Naive thymus-derived CD8-positive, alpha-beta T cell (primary cell): ENCODE data around the gene SYNC. TPM values are rescaled to one million over a fixed set of nuclear protein-coding genes. Genes with fewer than 3 reads are reported as not detected.
"Not testable (repeated sequence)": the region's sequence is repeated elsewhere in the genome, so short reads cannot be mapped to it uniquely, and the experiment has no call there.

Source experiments
- ATAC-seq, 2 donors: fragments of 150-1000 bp; cut with Tn5 transposase in 1 of 2; sonication (Bioruptor Pico), chemical (Tn5 transposase) in 1 of 2; 1 replicate in 1 of 2; 2 replicates in 1 of 2; pipeline ENCODE4 v1.10.0; 2021; ENCODE audit warnings: mild to moderate bottlenecking in 2 of 2, moderate library complexity in 2 of 2
- POLR2A ChIA-PET: fragments of 350-600 bp; sonication (Branson Sonifier 250); formaldehyde crosslinking; loops from one replicate; lab custom pipeline; 2021; ENCODE audit warnings: antibody characterized with exemption; lab: Charles Lee
- DNase-seq, 10 donors: peaks; one replicate each; pipeline versions ENCODE4 v3.0.0 to v3.0.0-alpha.2; 2020 to 2022
- H3K27ac Mint-ChIP-seq, 10 donors: one replicate each; pipeline ENCODE4 v1.8.0; 2020 to 2022; ENCODE audit warnings: mild to moderate bottlenecking in 10 of 10, mixed read lengths in 10 of 10, moderate library complexity in 4 of 10, inconsistent platforms in 1 of 10
- H3K27me3 Mint-ChIP-seq, 5 donors: one replicate each; pipeline ENCODE4 v1.8.0; 2021 to 2022; ENCODE audit warnings: mixed read lengths in 5 of 5
- H3K36me3 Mint-ChIP-seq, 3 donors: one replicate each; pipeline ENCODE4 v1.8.0; 2020 to 2022; ENCODE audit warnings: mixed read lengths in 3 of 3, mild to moderate bottlenecking in 2 of 3, inconsistent platforms in 1 of 3
- H3K4me1 Mint-ChIP-seq, 4 donors: one replicate each; pipeline ENCODE4 v1.8.0; 2021 to 2022; ENCODE audit warnings: mixed read lengths in 4 of 4
- H3K4me3 Mint-ChIP-seq, 10 donors: one replicate each; pipeline ENCODE4 v1.8.0; 2020 to 2022; ENCODE audit warnings: mild to moderate bottlenecking in 10 of 10, mixed read lengths in 10 of 10, moderate library complexity in 6 of 10, inconsistent platforms in 1 of 10
- H3K9me3 Mint-ChIP-seq, 9 donors: one replicate each; pipeline ENCODE4 v1.8.0; 2020 to 2022; ENCODE audit warnings: mixed read lengths in 9 of 9, mild to moderate bottlenecking in 3 of 9, inconsistent platforms in 1 of 9, moderate library complexity in 1 of 9
- polyA plus RNA-seq, 3 donors: library from polyadenylated mRNA; unstranded; fragments of 300-500 nt; fragmentation: Illumina TruSeq; gene quantifications; one replicate each; pipeline ENCODE4 v1.2.3, GENCODE V29; 2021
- total RNA-seq, 8 experiments: library from RNA in 2 of 8; stranded (reverse) in 2 of 8; gene quantifications; one replicate each; pipeline ENCODE4 v1.2.3 and lab custom pipeline; 2021 to 2026

SYNC gene
- total and polyA plus RNA-seq, 5 experiments from 2014 or later, result not detected

DNA sequence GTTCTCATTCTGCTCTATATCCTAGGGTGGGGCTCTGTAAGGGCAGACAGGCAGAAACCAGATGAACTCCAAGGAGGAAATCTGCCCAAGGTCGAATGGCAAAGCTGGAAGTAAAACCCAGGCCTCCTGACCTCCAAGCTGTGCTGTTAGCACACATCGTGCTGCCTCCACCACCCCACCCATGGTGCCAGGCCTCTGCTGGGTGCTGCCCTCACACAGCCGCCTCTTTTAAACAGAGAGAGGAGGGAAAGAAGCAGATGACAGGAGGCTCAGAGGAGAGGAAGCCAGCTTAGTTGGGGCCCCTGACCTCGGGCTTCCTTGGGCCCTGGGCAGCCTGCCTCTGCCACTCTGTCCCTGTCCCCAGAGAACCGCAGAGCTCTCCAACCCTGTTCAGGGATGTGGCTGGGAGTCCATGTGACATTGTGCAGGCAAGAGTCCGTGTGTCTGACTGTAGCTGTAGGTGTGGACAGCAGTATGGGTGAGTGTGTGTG, 1.1 kb downstream of the SYNC start:
- H3K9me3 Mint-ChIP-seq, result no peaks in the 10 kb centered on the region
- H3K36me3 Mint-ChIP-seq, result peaks cover 0 to 4% (median 0%) of the 10 kb centered on the region in 3 donors
- DNase-seq, result no peak
- H3K27ac Mint-ChIP-seq, result no peak overlapping the region
- H3K27me3 Mint-ChIP-seq, result peaks cover 24 to 59% (median 38%) of the 10 kb centered on the region in 5 donors
- ATAC-seq, result no peak
- H3K4me1 Mint-ChIP-seq, result peaks cover 7 to 14% (median 9%) of the 10 kb centered on the region in 4 donors
- POLR2A ChIA-PET, result no interaction called here
- peak overlapping the region; percentile 48 to 77 (median 70) for H3K4me3 Mint-ChIP-seq

DNA sequence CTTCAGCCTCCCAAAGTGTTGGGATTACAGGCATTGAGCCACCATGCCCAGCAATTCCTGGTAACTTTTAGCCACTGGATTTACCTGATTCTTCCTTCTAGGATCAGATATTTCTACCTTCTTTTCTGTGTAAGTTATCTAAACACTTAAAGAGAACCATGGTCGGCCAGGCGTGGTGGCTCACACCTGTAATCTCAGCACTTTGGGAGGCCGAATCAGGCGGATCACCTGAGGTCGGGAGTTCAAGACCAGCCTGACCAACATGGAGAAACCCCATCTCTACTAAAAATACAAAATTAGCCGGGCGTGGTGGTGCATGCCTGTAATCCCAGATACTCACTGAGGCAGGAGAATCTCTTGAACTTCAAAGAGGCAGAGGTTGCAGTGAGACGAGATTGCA, 5.6 kb downstream of the SYNC start:
- POLR2A ChIA-PET, DNase-seq, H3K9me3 Mint-ChIP-seq, H3K36me3 Mint-ChIP-seq, H3K4me3 Mint-ChIP-seq, H3K4me1 Mint-ChIP-seq, H3K27ac Mint-ChIP-seq, ATAC-seq: not testable (repeated sequence)
- peaks cover 8 to 22% (median 10%) of the 10 kb centered on the region in 5 donors for H3K27me3 Mint-ChIP-seq

DNA sequence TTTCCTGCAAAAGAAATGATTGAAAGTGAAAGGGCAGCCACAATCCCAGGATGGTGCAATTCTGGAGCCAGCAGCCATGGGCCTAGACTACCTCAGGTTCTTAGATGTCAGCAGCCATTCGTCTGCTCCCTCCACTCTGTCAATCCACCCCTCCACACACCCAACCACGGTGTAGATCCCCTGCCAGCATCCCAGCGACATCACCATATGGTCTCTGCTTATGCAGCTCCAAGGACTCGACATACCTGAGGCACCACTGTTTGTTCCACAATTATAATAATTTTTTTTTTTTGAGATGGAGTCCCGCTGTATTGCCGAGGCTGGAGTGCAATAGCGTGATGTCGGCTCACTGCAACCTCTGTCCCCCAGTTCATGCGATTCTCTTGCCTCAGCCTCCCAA, 6.5 kb downstream of the SYNC start:
- Mint-ChIP-seq H3K36me3 (no peaks in the 10 kb centered on the region), H3K27ac (peak overlapping the region in 1 of 10 donors; percentile 46), H3K9me3 (no peaks in the 10 kb centered on the region), H3K4me1 (peaks cover 2 to 6% (median 5%) of the 10 kb centered on the region in 4 donors), H3K4me3 (no peak overlapping the region), H3K27me3 (peaks cover under 1 to 13% (median 2%) of the 10 kb centered on the region in 5 donors)
- DNase-seq (no peak), ATAC-seq (no peak)
- POLR2A ChIA-PET, result no interaction called here

DNA sequence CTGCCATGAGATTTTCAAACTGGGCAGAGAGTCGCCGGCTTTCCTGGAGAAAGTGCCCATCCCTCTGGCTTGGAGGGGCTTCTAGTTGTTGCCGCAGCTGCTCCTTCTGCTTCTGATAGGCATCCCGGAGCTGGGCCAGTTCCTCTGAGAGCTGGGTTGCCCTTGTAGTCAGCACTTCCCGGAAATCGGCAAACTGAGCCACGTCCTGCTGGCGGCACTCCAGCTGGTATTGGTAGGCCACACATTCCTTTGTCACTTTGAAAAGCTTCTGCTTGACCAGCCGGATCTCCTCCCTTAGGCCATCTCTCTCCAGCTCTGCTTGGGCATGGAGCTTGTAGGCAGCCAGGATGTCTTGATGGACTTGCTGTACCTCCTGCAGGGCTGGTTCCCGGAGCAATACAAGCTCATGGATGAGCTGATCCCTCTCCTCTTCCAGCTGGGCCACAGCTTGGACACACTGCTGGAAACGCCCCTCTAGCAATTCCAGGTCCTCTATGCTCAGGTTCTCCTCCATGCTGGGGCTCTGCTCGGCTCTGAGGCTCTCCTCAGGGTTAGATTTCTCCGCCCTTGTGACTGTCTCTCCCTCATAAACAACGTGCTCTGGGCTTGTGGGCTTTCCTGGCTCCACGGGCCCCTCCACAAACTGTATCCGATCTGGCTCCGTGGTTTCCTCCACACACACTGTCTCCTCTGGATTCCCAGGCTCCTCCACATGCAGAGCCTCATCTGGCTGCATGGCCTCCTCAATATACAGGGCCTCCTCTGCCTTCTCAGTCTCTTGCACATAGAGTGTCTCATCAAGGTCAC, 7.3 kb downstream of the SYNC start:
- no peaks in the 10 kb centered on the region for H3K36me3 Mint-ChIP-seq
- peaks cover 2 to 6% (median 5%) of the 10 kb centered on the region in 4 donors for H3K4me1 Mint-ChIP-seq
- no peaks in the 10 kb centered on the region for H3K9me3 Mint-ChIP-seq
- no peak overlapping the region for H3K4me3 Mint-ChIP-seq
- peak overlapping the region in 3 of 10 donors; percentile 21 to 55 (median 46) for H3K27ac Mint-ChIP-seq
- POLR2A ChIA-PET, result no interaction called here
- no peak for ATAC-seq
- no peak for DNase-seq
- H3K27me3 Mint-ChIP-seq, result peaks cover 0 to 7% (median 0%) of the 10 kb centered on the region in 5 donors

DNA sequence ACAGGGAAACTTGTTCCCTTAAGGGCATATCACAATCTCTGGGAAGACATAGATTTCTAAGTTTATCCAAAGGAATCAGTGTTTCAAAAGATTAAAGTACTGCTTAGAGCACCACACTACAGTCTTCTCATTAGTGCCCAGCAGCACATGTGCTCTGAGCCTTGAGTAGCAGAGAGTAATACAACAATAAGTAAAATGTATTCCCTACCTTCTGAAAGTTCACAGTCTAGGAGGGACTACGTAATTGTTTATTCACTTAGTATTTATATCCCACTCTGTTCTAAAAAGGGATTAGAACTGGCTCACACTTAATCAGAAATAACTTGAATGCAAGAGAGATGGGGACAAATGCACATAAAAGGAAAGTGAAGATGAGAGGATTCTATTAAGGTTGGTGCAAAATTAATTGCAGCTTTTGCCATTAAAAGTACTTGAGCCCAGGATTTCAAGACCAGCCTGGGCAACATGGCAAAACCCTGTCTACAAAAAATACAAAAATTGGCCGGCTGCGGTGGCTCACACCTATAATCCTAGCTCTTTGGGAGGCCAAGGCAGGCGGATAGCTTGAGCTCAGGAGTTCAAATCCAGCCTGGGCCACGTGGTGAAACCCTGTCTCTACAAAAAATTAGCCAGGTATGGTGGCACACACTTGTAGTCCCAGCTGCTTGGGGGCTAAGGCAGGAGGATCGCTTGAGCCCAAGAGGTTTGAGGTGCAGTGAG, 9.0 kb downstream of the SYNC start:
- H3K9me3 Mint-ChIP-seq, result no peaks in the 10 kb centered on the region
- H3K27me3 Mint-ChIP-seq, result no peaks in the 10 kb centered on the region
- no peak overlapping the region for H3K27ac Mint-ChIP-seq
- H3K36me3 Mint-ChIP-seq, result no peaks in the 10 kb centered on the region
- ATAC-seq (no peak), DNase-seq (no peak)
- POLR2A ChIA-PET, result no interaction called here
- H3K4me3 Mint-ChIP-seq, result no peak overlapping the region
- peaks cover 2 to 6% (median 5%) of the 10 kb centered on the region in 4 donors for H3K4me1 Mint-ChIP-seq

DNA sequence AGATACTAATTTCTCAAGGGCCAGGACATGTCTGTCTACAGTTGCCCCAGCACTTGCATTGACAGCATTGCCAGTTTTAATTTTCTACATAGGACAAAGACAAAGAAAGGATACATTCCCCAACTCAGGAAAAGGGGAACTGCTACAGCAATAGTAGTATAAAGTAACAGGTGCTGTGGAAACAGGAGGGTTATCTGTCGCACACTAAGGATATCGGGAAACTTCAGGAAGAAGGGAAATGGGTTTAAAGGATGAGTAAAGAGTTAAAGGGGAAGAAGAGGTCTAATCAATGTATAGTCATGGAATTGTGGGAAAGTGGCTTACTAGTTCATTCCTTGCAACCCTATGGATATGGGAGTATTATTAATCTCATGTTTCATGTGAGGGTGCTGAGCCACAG, 16.2 kb downstream of the SYNC start:
- ATAC-seq (no peak), DNase-seq (no peak)
- Mint-ChIP-seq H3K9me3 (no peaks in the 10 kb centered on the region), H3K36me3 (peaks cover 0 to 49% (median 2%) of the 10 kb centered on the region in 3 donors), H3K27me3 (no peaks in the 10 kb centered on the region), H3K4me1 (no peaks in the 10 kb centered on the region), H3K4me3 (no peak overlapping the region), H3K27ac (peak overlapping the region in 1 of 10 donors; percentile 47)
- POLR2A ChIA-PET, result no interaction called here

DNA sequence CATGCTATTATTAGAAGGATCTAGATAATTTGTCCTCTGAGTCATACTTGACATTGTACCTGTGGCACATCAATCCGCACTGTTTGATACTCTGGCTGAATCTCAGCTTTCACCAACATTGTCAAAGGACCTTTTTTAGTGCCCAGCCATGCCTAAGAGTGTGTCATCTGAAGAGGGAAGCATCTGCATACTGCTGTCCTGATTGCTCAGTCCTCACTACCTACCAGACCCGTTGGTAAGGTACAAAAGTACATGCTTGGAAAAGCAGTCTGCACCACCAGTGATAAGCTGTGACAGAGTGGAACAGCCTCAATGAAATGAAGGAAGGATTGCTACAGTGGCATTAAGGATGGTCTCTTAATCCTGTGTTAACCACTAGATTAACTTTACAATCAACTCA, 17.1 kb downstream of the SYNC start:
- DNase-seq, result no peak
- Mint-ChIP-seq H3K27me3 (no peaks in the 10 kb centered on the region), H3K36me3 (peaks cover 0 to 57% (median 2%) of the 10 kb centered on the region in 3 donors), H3K27ac (peak overlapping the region in 3 of 10 donors; percentile 0 to 44 (median 22)), H3K4me1 (no peaks in the 10 kb centered on the region), H3K4me3 (no peak overlapping the region), H3K9me3 (no peaks in the 10 kb centered on the region)
- POLR2A ChIA-PET, result no interaction called here
- ATAC-seq, result no peak

DNA sequence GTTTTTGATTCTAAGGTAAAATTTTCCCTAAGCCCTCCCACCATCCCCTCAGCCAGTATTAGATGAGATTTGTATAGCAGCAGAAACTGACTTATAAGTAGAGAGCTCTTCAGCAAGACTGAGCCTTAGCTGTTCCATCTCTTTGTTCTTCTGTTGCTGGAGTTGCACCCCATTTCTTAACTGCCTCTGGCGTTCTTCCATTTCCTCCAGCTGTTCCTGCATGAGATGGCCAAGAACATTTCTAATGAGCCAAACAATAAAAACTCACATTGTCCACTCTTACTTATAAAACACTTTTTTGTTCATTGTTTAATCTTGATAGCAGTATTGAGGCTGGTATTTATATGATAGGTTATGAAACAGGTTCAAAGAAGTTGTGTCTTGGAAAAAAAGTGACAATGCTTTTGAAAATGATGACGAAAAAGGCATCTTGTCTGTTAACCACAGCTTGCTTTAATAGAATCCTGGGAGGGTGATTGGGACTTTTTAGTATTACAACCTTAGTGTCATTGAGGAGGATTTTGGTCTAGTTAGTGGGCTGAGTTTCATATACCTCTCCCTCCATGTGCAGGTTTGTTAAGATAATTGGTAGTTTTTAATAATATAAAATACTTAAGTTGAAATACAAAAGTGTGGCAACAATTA, 18.3 kb downstream of the SYNC start:
- POLR2A ChIA-PET, result no interaction called here
- Mint-ChIP-seq H3K9me3 (no peaks in the 10 kb centered on the region), H3K36me3 (peaks cover 0 to 69% (median 8%) of the 10 kb centered on the region in 3 donors), H3K4me1 (no peaks in the 10 kb centered on the region), H3K27ac (peak overlapping the region in 6 of 10 donors; percentile 11 to 60 (median 30)), H3K27me3 (no peaks in the 10 kb centered on the region), H3K4me3 (no peak overlapping the region)
- ATAC-seq, result no peak
- DNase-seq, result no peak

DNA sequence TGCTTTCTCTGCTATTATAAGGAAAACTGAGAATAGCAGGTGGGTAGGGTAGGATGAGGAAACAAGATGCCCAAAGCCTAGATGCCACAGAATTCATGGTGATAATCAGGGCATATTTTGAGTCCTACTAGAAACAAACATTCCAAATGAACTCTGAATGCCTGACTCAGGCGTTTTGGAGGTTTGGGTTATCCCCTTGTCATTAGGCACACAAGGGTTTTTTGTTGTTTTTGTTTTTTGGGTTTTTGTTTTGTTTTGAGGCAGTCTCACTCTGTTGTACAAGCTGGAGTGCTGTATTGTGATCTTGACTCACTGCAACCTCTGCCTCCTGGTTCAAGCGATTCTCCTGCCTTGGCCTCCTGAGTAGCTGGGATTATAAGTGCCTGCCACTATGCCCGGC, 19.2 kb downstream of the SYNC start:
- peaks cover 0 to 77% (median 11%) of the 10 kb centered on the region in 3 donors for H3K36me3 Mint-ChIP-seq
- H3K27me3 Mint-ChIP-seq, result no peaks in the 10 kb centered on the region
- H3K4me3 Mint-ChIP-seq, result no peak overlapping the region
- H3K4me1 Mint-ChIP-seq, result no peaks in the 10 kb centered on the region
- H3K9me3 Mint-ChIP-seq, result no peaks in the 10 kb centered on the region
- H3K27ac Mint-ChIP-seq, result peak overlapping the region in 1 of 10 donors; percentile 53
- ATAC-seq, result no peak
- no peak for DNase-seq
- POLR2A ChIA-PET, result no interaction called here

DNA sequence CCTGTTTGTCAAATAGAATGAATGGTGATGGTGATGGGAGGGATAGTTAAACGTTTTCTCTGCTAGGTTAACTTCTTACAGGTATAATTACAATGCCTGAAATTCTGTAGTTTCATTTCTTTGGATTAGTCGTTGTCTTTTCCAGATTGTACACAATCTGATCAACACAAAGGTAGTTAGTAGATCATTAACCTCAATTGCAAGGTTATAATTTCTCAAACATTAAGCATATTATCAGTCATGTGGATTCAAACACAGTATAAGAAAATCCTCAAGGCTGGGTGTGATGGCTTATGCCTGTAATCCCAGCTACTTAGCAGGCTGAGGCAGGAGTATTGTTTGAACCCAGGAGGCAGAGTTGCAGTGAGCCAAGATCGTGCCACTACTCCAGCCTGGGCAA, 20.6 kb downstream of the SYNC start:
- DNase-seq (no peak), ATAC-seq (no peak)
- Mint-ChIP-seq H3K27ac (peak overlapping the region in 1 of 10 donors; percentile 3), H3K4me3 (no peak overlapping the region), H3K27me3 (no peaks in the 10 kb centered on the region), H3K4me1 (peaks cover 0 to 2% (median 0%) of the 10 kb centered on the region in 4 donors), H3K9me3 (no peaks in the 10 kb centered on the region), H3K36me3 (peaks cover 0 to 90% (median 14%) of the 10 kb centered on the region in 3 donors)
- POLR2A ChIA-PET, result no interaction called here

DNA sequence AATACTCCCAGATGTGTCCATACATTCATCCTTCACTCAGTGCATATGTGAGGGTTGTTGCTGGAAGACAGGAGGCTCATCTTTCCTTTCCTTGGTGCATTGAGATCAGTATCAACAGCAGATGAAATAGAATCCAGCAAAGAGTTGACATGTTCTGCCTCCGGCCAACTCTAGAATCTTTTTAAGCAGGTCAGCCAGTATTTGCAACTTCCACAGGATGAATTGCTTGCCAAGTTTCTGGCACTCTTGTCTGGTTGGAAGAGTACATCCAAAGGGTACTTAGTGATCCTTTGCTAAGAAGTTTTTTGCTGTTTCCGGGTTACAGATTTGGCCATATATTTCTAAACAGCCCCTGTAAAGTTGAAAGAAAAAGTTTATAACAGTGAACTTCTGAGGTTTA, 21.1 kb downstream of the SYNC start:
- DNase-seq, result no peak
- ATAC-seq, result no peak
- Mint-ChIP-seq H3K9me3 (no peaks in the 10 kb centered on the region), H3K4me1 (peaks cover 0 to 2% (median 0%) of the 10 kb centered on the region in 4 donors), H3K27me3 (no peaks in the 10 kb centered on the region), H3K4me3 (no peak overlapping the region), H3K36me3 (peaks cover 0 to 94% (median 12%) of the 10 kb centered on the region in 3 donors), H3K27ac (peak overlapping the region in 2 of 10 donors; percentile 20 to 46)
- POLR2A ChIA-PET, result no interaction called here

DNA sequence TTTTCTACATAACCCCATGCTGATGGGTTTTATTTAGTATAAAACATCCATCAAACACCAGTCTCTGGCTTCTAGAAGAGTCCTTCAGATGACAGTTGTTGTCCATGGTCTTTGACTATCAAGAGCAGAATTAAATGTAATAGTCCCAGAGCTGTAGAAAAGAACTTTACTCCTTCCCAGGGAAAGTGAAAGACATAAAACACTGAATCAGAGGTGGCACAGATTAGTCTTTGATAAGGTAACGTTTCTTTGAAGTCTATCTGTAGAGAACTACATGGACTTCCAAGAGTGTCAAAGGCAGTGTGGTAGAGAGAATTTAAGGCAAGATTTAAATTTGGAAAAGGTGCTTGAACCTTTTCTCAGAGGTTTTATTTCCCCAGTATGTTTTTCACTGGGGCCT, 21.9 kb downstream of the SYNC start:
- no peak overlapping the region for H3K4me3 Mint-ChIP-seq
- H3K36me3 Mint-ChIP-seq, result peaks cover 0 to 94% (median 12%) of the 10 kb centered on the region in 3 donors

More for the DNA sequence above, 21.9 kb downstream of the SYNC start:
- H3K9me3 Mint-ChIP-seq, result no peaks in the 10 kb centered on the region
- ATAC-seq (no peak), DNase-seq (no peak)
- H3K4me1 Mint-ChIP-seq, result peaks cover 0 to 2% (median 0%) of the 10 kb centered on the region in 4 donors
- POLR2A ChIA-PET, result no interaction called here
- no peaks in the 10 kb centered on the region for H3K27me3 Mint-ChIP-seq
- peak overlapping the region in 2 of 10 donors; percentile 50 to 51 for H3K27ac Mint-ChIP-seq
